Adrenal gland (tissue), 12 donors: ENCODE results near the gene CRISPLD2. TPM values are rescaled to one million over a fixed set of nuclear protein-coding genes. Genes with fewer than 3 reads are reported as not detected.

Source experiments
- DNase-seq, 7 donors: peaks; one replicate each; pipeline ENCODE4 v3.0.0-alpha.2; 2019 to 2020
- H3K27ac ChIP-seq, 5 donors: fragments of 200-600 bp; sonication (generic) in 4 of 5; 1 replicate in 3 of 5; 2 replicates in 2 of 5; pipeline versions ENCODE4 v1.5.1 to v1.8.0; 2016 to 2020; ENCODE audit warnings: mild to moderate bottlenecking in 1 of 5
- H3K27me3 ChIP-seq: fragments of 200-600 bp; 2 replicates; pipeline ENCODE4 v1.8.0; 2021
- H3K36me3 ChIP-seq, 2 donors: fragments of 200-600 bp; replicated peaks in 1 of 2; 1 replicate in 1 of 2; 2 replicates in 1 of 2; pipeline versions ENCODE4 v1.5.1 to v1.8.0; 2018 to 2022
- H3K4me1 ChIP-seq, 2 donors: fragments of 200-600 bp; replicated peaks in 1 of 2; 1 replicate in 1 of 2; 2 replicates in 1 of 2; pipeline versions ENCODE4 v1.5.1 to v1.8.0; 2018 to 2021
- H3K4me3 ChIP-seq, 4 donors: fragments of 200-600 bp; sonication (generic) in 3 of 4; one replicate each; pipeline ENCODE4 v1.5.1; 2016 to 2018
- H3K9me3 ChIP-seq, 3 donors: fragments of 200-600 bp; sonication (generic) in 1 of 3; replicated peaks in 1 of 3; 1 replicate in 2 of 3; 2 replicates in 1 of 3; pipeline versions ENCODE4 v1.5.1 to v1.8.0; 2016 to 2021
- POLR2A ChIP-seq, 2 donors: fragments of 450-650 bp; IDR thresholded peaks; one replicate each; pipeline ENCODE4 v1.6.1; 2017; ENCODE audit warnings: antibody characterized with exemption in 2 of 2, mild to moderate bottlenecking in 2 of 2, moderate library complexity in 1 of 2
- WGBS, 4 donors: extraction: QIAGEN DNeasy Blood & Tissue Kit in 2 of 4; methylation state at CpG; one replicate each; pipeline versions ENCODE4 v1.1.5 to v1.1.7; 2013 to 2017; 5-methylcytosine and 5-hydroxymethylcytosine counted together
- intact Hi-C, 2 donors: fragments of 100-400 bp; cut with DNase I; formaldehyde crosslinking; loops; one replicate each; pipeline versions ENCODE4 v1.14.1 to v1.15.0; 2022 to 2023
- polyA plus RNA-seq, 3 donors: library from polyadenylated mRNA; stranded (reverse); fragments of 200-250 nt in 2 of 3; fragments of 350-450 nt in 1 of 3; fragmentation: Illumina TruSeq in 1 of 3; extraction: RNeasy Lipid Tissue Mini Kit (QIAGEN cat#74804) in 1 of 3; gene quantifications; one replicate each; pipeline ENCODE4 v1.2.3, GENCODE V29; 2013 to 2014
- total RNA-seq, 9 donors: library from RNA; depleted of rRNA in 4 of 9; stranded (reverse); fragments of >200 nt in 4 of 9; fragments of 120-200 nt in 1 of 9; fragmentation: NEBNext Ultra II Directional in 1 of 9; extraction: Animal tissue kit (Norgen Biotek cat#: 25700) in 1 of 9; gene quantifications; one replicate each; pipeline versions ENCODE4 v1.1.0 to v1.2.4, GENCODE V29; 2013 to 2023
- TF ChIP-seq, protein P1 (sequence below), 6 experiments: fragments of 450-650 bp in 4 of 6; fragments of 200-600 bp in 2 of 6; sonication (generic) in 1 of 6; IDR thresholded peaks; 1 replicate in 5 of 6; 2 replicates in 1 of 6; pipeline versions ENCODE4 v1.5.1 to v1.8.0; 2016 to 2021; ENCODE audit warnings: antibody characterized with exemption in 6 of 6, mild to moderate bottlenecking in 2 of 6, moderate library complexity in 1 of 6
- donor health status: healthy with polysubstance abuse.
- donor health status: Bipolar disorder and iron deficiency.
- donor health status: DM: yes; HTN: yes; CAD: no.
- donor health status: DM: no; HTN: no; CAD: no.
- donor health status: DM: no; HTN: no; CAD: no.
- donor health status: DM: yes; HTN: yes; CAD: no.

CRISPLD2 gene
- total and polyA plus RNA-seq, 12 donors, result 2.1 to 362 (median 57.5) TPM

DNA sequence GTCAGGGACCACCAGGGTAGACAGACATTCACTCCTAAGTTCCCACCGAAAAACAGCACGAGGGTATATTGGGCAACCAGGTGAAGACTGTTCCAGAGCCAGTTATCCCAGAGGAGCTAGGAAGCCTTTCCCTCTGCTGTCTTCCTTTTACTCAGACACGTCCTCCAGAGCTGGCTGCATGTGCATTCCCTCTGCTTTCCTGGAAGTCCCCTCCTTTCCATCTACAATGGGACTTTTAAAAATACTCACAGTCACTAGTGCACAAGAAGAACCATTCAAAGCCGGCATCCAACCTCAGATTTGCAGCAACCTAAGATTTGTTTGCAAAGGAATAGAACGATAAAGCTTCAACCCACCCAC, 32.5 kb upstream of the CRISPLD2 start:
- intact Hi-C loops, result no loop called here
- Histone ChIP-seq H3K9me3 (no peaks in the 10 kb centered on the region), H3K4me3 (no peak overlapping the region), H3K36me3 (no peaks in the 10 kb centered on the region), H3K4me1 (peaks cover 0 to 3% of the 10 kb centered on the region in 2 donors), H3K27ac (no peak overlapping the region), H3K27me3 (no peaks in the 10 kb centered on the region)
- TF ChIP-seq, protein P1, sequence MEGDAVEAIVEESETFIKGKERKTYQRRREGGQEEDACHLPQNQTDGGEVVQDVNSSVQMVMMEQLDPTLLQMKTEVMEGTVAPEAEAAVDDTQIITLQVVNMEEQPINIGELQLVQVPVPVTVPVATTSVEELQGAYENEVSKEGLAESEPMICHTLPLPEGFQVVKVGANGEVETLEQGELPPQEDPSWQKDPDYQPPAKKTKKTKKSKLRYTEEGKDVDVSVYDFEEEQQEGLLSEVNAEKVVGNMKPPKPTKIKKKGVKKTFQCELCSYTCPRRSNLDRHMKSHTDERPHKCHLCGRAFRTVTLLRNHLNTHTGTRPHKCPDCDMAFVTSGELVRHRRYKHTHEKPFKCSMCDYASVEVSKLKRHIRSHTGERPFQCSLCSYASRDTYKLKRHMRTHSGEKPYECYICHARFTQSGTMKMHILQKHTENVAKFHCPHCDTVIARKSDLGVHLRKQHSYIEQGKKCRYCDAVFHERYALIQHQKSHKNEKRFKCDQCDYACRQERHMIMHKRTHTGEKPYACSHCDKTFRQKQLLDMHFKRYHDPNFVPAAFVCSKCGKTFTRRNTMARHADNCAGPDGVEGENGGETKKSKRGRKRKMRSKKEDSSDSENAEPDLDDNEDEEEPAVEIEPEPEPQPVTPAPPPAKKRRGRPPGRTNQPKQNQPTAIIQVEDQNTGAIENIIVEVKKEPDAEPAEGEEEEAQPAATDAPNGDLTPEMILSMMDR (IDR thresholded peaks at IDR 0.05), result no peak
- no peak for TF ChIP-seq POLR2A (IDR thresholded peaks at IDR 0.05)
- no peak for DNase-seq
- 74 to 83% (median 76%) methylated on average over 5 of the region's 5 CpGs for WGBS, 4 donors

DNA sequence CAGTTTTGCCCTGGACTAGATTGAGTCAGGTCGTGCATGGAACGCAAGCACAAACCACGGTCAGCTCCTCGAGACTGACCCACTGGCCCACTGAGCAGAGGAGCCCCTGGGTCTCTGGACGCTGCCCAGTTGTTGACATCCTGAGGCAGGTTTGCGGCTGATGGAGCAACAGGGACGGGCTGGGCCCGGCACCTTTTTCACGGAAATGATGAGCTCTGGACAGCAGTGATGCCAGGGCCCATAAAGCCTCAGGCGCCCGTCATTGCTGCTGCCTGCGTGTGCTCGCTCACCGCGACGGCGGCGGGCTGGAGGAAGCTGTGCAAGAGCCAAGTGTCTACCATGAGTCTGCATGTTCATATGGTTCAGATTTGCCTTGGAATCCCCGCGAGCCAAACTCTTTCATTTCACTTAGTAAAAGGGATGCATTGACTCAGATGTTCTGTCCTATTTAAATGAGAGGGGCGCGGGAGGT, 30.8 kb upstream of the CRISPLD2 start:
- intact Hi-C loops, result no loop called here
- no peak overlapping the region for H3K27ac ChIP-seq
- H3K36me3 ChIP-seq, result no peaks in the 10 kb centered on the region
- 93 to 96% (median 94%) methylated on average over 19 to 22 of the region's 22 CpGs for WGBS, 4 donors
- H3K4me3 ChIP-seq, result no peak overlapping the region
- no peaks in the 10 kb centered on the region for H3K9me3 ChIP-seq
- TF ChIP-seq, protein P1 (IDR thresholded peaks at IDR 0.05), result no peak
- no peak for TF ChIP-seq POLR2A (IDR thresholded peaks at IDR 0.05)
- H3K4me1 ChIP-seq, result peaks cover 0 to 3% of the 10 kb centered on the region in 2 donors
- no peak for DNase-seq
- H3K27me3 ChIP-seq, result no peaks in the 10 kb centered on the region

- Histone ChIP-seq H3K36me3 (no peaks in the 10 kb centered on the region), H3K4me1 (peaks cover 0 to 3% of the 10 kb centered on the region in 2 donors), H3K4me3 (no peak overlapping the region), H3K9me3 (no peaks in the 10 kb centered on the region), H3K27me3 (no peaks in the 10 kb centered on the region), H3K27ac (no peak overlapping the region)
- 75 to 85% (median 79%) methylated on average over 11 of the region's 11 CpGs for WGBS, 4 donors
- no peak for DNase-seq
- TF ChIP-seq POLR2A (IDR thresholded peaks at IDR 0.05), result no peak
- TF ChIP-seq, protein P1 (IDR thresholded peaks at IDR 0.05), result no peak
- intact Hi-C loops, result no loop called here
These were observed 30.4 kb upstream of the CRISPLD2 start for GRCh38 chr16:84789431-84789830.

- no peak overlapping the region for H3K27ac ChIP-seq
- H3K4me3 ChIP-seq, result no peak overlapping the region
- no peaks in the 10 kb centered on the region for H3K27me3 ChIP-seq
- no peak for DNase-seq
- TF ChIP-seq, protein P1 (IDR thresholded peaks at IDR 0.05), result no peak
- TF ChIP-seq POLR2A (IDR thresholded peaks at IDR 0.05), result no peak
- H3K9me3 ChIP-seq, result no peaks in the 10 kb centered on the region
- H3K4me1 ChIP-seq, result peaks cover 0 to 7% of the 10 kb centered on the region in 2 donors
- 85 to 90% (median 88%) methylated on average over 4 of the region's 4 CpGs for WGBS, 4 donors
- H3K36me3 ChIP-seq, result no peaks in the 10 kb centered on the region
- intact Hi-C loops, result no loop called here
These were observed 29.5 kb upstream of the CRISPLD2 start for GRCh38 chr16:84790301-84790700.
